ENCODE data around the gene CCDC190.

DNA sequence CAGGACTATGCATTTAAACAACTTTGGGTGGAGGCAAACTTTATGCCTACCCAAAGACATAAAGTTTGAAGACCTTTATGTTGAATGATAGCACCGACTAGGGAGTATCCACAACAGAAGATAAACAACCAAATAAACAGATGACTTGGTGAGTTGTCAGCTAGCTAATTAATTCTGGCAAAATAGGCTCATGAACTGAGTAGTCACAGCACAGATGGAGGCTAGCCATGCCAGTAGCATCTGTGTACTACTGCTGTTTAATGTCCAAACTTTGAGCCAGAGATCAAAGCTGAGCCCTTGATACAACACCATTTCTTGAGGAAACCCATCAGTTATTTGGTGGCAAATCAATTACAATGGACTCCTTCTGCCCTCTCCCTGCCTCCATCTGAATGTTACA is 40.3 kb upstream of the CCDC190 start:
- TF ChIP-seq, protein P1, sequence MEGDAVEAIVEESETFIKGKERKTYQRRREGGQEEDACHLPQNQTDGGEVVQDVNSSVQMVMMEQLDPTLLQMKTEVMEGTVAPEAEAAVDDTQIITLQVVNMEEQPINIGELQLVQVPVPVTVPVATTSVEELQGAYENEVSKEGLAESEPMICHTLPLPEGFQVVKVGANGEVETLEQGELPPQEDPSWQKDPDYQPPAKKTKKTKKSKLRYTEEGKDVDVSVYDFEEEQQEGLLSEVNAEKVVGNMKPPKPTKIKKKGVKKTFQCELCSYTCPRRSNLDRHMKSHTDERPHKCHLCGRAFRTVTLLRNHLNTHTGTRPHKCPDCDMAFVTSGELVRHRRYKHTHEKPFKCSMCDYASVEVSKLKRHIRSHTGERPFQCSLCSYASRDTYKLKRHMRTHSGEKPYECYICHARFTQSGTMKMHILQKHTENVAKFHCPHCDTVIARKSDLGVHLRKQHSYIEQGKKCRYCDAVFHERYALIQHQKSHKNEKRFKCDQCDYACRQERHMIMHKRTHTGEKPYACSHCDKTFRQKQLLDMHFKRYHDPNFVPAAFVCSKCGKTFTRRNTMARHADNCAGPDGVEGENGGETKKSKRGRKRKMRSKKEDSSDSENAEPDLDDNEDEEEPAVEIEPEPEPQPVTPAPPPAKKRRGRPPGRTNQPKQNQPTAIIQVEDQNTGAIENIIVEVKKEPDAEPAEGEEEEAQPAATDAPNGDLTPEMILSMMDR (IDR thresholded peaks at IDR 0.05 in 8 of 11, conservative IDR thresholded peaks at IDR 0.05 in 3 of 11): no peak
- no peak for TF ChIP-seq POLR2AphosphoS5 (IDR thresholded peaks at IDR 0.05)
- no peak for TF ChIP-seq POLR2A (IDR thresholded peaks at IDR 0.05)

All from spleen (tissue), 7 donors.